Astrocyte (in vitro differentiated cells and primary cell): Measurements from ENCODE around the gene RPL3. TPM values are rescaled to one million over a fixed set of nuclear protein-coding genes. Genes with fewer than 3 reads are reported as not detected.
A peak's percentile ranks its signal among the peaks of the same experiment; 100 is the strongest.

Source experiments
- DNase-seq: peaks from one replicate; pipeline ENCODE4 v3.0.0-alpha.2; 2010; ENCODE audit warnings: low read depth
- FAIRE-seq: peaks from 2 replicates; lab custom pipeline; 2011; peaks lifted over from hg19 to GRCh38; lab: Jason Lieb, UNC
- H2AFZ ChIP-seq: 2 replicates; pipeline ENCODE4 v1.6.0; 2012; ENCODE audit warnings: low read depth, low read length, inconsistent platforms
- H3K27ac ChIP-seq: 2 replicates; pipeline ENCODE4 v1.5.1; 2011; ENCODE audit warnings: low read depth, low read length, inconsistent platforms
- H3K27me3 ChIP-seq: 2 replicates; pipeline ENCODE4 v1.6.0; 2011; ENCODE audit warnings: low read length, inconsistent platforms; ENCODE audit not compliant: insufficient read depth
- H3K36me3 ChIP-seq: 2 replicates; pipeline ENCODE4 v1.5.1; 2011; ENCODE audit warnings: low read length, inconsistent platforms; ENCODE audit not compliant: insufficient read depth
- H3K4me1 ChIP-seq: 2 replicates; pipeline ENCODE4 v1.5.1; 2011; ENCODE audit warnings: low read length, inconsistent platforms; ENCODE audit not compliant: insufficient read depth
- H3K4me2 ChIP-seq: 2 replicates; pipeline ENCODE4 v1.6.0; 2012; ENCODE audit warnings: low read length, inconsistent platforms
- H3K4me3 ChIP-seq: 2 replicates; pipeline ENCODE4 v1.5.1; 2011; ENCODE audit warnings: low read depth, mild to moderate bottlenecking, low read length, inconsistent platforms; ENCODE audit not compliant: insufficient read depth
- H3K79me2 ChIP-seq: 2 replicates; pipeline ENCODE4 v1.6.0; 2012; ENCODE audit warnings: mild to moderate bottlenecking, low read length, inconsistent platforms; ENCODE audit not compliant: insufficient read depth
- H3K9ac ChIP-seq: 2 replicates; pipeline ENCODE4 v1.6.0; 2012; ENCODE audit warnings: mild to moderate bottlenecking, low read length, inconsistent platforms
- H3K9me3 ChIP-seq: 2 replicates; pipeline ENCODE4 v1.5.1; 2012; ENCODE audit warnings: low read depth, mild to moderate bottlenecking, low read length, inconsistent platforms; ENCODE audit not compliant: insufficient read depth
- H4K20me1 ChIP-seq: 2 replicates; pipeline ENCODE4 v1.6.0; 2012; ENCODE audit warnings: low read length, inconsistent platforms; ENCODE audit not compliant: insufficient read depth
- H3K27ac Mint-ChIP-seq: one replicate; pipeline ENCODE4 v1.8.0; 2021; ENCODE audit warnings: mild to moderate bottlenecking, mixed read lengths; ENCODE audit not compliant: unreplicated experiment
- H3K27me3 Mint-ChIP-seq: one replicate; pipeline ENCODE4 v1.8.0; 2021; ENCODE audit warnings: low read depth, mixed read lengths; ENCODE audit not compliant: unreplicated experiment
- H3K36me3 Mint-ChIP-seq: one replicate; pipeline ENCODE4 v1.8.0; 2021; ENCODE audit warnings: low read depth, mixed read lengths; ENCODE audit not compliant: unreplicated experiment
- H3K4me1 Mint-ChIP-seq: one replicate; pipeline ENCODE4 v1.8.0; 2021; ENCODE audit warnings: low read depth, mixed read lengths; ENCODE audit not compliant: unreplicated experiment
- H3K4me3 Mint-ChIP-seq: one replicate; pipeline ENCODE4 v1.8.0; 2021; ENCODE audit warnings: mild to moderate bottlenecking, moderate library complexity, mixed read lengths; ENCODE audit not compliant: unreplicated experiment
- H3K9me3 Mint-ChIP-seq: one replicate; pipeline ENCODE4 v1.8.0; 2021; ENCODE audit warnings: mild to moderate bottlenecking, mixed read lengths; ENCODE audit not compliant: unreplicated experiment
- EZH2 ChIP-seq: IDR thresholded peaks from 2 replicates; pipeline ENCODE4 v1.6.1; 2012; ENCODE audit warnings: mild to moderate bottlenecking, low read length, inconsistent platforms; ENCODE audit not compliant: insufficient read depth
- total RNA-seq: library from RNA; stranded (reverse); gene quantifications from 2 replicates; pipeline ENCODE4 v1.2.1, GENCODE V29; 2021
- TF ChIP-seq, protein P1 (sequence below): IDR thresholded peaks from 2 replicates; pipeline ENCODE4 v1.5.1; 2011; ENCODE audit warnings: low read depth, mild to moderate bottlenecking, inconsistent platforms, low read length, moderate library complexity; ENCODE audit not compliant: insufficient read depth

The RPL3 gene
- total RNA-seq, 1 donor from 2014 or later, result 1,182 TPM

- Histone ChIP-seq H3K4me1 (peaks cover 26% of the 10 kb centered on the region), H4K20me1 (no peaks in the 10 kb centered on the region), H3K27me3 (no peaks in the 10 kb centered on the region), H3K9me3 (no peaks in the 10 kb centered on the region), H3K79me2 (no peaks in the 10 kb centered on the region), H3K4me2 (peak overlapping the region; percentile 23), H3K36me3 (no peaks in the 10 kb centered on the region), H3K4me3 (no peak overlapping the region), H3K9ac (no peak overlapping the region), H3K27ac (no peak overlapping the region), H2AFZ (peak overlapping the region; percentile 32)
- Mint-ChIP-seq H3K4me1 (peaks cover 17% of the 10 kb centered on the region), H3K27me3 (peaks cover 7% of the 10 kb centered on the region), H3K4me3 (no peak overlapping the region), H3K27ac (peak overlapping the region; percentile 58), H3K9me3 (peaks cover 5% of the 10 kb centered on the region), H3K36me3 (no peaks in the 10 kb centered on the region)
- TF ChIP-seq, protein P1, sequence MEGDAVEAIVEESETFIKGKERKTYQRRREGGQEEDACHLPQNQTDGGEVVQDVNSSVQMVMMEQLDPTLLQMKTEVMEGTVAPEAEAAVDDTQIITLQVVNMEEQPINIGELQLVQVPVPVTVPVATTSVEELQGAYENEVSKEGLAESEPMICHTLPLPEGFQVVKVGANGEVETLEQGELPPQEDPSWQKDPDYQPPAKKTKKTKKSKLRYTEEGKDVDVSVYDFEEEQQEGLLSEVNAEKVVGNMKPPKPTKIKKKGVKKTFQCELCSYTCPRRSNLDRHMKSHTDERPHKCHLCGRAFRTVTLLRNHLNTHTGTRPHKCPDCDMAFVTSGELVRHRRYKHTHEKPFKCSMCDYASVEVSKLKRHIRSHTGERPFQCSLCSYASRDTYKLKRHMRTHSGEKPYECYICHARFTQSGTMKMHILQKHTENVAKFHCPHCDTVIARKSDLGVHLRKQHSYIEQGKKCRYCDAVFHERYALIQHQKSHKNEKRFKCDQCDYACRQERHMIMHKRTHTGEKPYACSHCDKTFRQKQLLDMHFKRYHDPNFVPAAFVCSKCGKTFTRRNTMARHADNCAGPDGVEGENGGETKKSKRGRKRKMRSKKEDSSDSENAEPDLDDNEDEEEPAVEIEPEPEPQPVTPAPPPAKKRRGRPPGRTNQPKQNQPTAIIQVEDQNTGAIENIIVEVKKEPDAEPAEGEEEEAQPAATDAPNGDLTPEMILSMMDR, result no peak
- no peak for TF ChIP-seq EZH2
- DNase-seq (peak; percentile 46), FAIRE-seq (no peak)
Measured at GRCh38 chr22:39297490-39298240, 21.8 kb downstream of the RPL3 start.

GRCh38 chr22:39296981-39297489, 22.4 kb downstream of the RPL3 start:
- peaks cover 7% of the 10 kb centered on the region for H3K27me3 Mint-ChIP-seq
- Histone ChIP-seq H3K9ac (no peak overlapping the region), H3K9me3 (no peaks in the 10 kb centered on the region), H3K27me3 (no peaks in the 10 kb centered on the region), H3K36me3 (no peaks in the 10 kb centered on the region), H4K20me1 (no peaks in the 10 kb centered on the region), H2AFZ (peak overlapping the region; percentile 32), H3K4me2 (peak overlapping the region; percentile 13), H3K27ac (no peak overlapping the region), H3K4me1 (peaks cover 33% of the 10 kb centered on the region), H3K4me3 (no peak overlapping the region), H3K79me2 (no peaks in the 10 kb centered on the region)
- H3K36me3 Mint-ChIP-seq, result no peaks in the 10 kb centered on the region
- peaks cover 21% of the 10 kb centered on the region for H3K4me1 Mint-ChIP-seq
- H3K27ac Mint-ChIP-seq, result no peak overlapping the region
- DNase-seq, result no peak
- TF ChIP-seq, protein P1, result no peak
- TF ChIP-seq EZH2, result no peak
- H3K9me3 Mint-ChIP-seq, result peaks cover 5% of the 10 kb centered on the region
- FAIRE-seq, result no peak
- H3K4me3 Mint-ChIP-seq, result no peak overlapping the region

DNA sequence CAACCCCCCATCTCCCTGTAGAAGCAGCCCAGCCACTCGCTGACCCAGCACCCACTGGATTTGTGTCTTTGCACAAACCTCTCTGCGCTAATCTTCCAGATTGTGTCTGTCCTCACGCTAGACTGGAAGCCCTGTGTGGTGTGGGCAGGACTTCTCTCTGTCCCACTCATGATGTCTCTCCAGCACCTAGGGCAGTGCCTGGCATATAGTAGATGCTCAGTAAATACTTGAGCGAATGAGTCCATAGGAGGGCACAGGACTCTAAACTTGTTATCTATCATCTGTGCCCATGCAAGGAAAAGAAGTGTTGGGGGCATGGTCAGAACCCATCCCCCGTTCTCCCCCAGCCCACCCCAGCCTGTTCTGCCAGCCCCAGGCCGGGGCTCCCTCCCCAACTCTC, 22.9 kb downstream of the RPL3 start:
- TF ChIP-seq, protein P1, result no peak
- TF ChIP-seq EZH2, result no peak
- H3K27ac Mint-ChIP-seq, result no peak overlapping the region
- no peaks in the 10 kb centered on the region for H3K9me3 ChIP-seq

More for the DNA sequence above, 22.9 kb downstream of the RPL3 start:
- Histone ChIP-seq H4K20me1 (no peaks in the 10 kb centered on the region), H2AFZ (no peak overlapping the region), H3K79me2 (no peaks in the 10 kb centered on the region), H3K4me3 (no peak overlapping the region), H3K36me3 (no peaks in the 10 kb centered on the region), H3K27ac (no peak overlapping the region), H3K9ac (no peak overlapping the region), H3K4me2 (no peak overlapping the region), H3K4me1 (peaks cover 37% of the 10 kb centered on the region), H3K27me3 (no peaks in the 10 kb centered on the region)
- no peak for DNase-seq
- Mint-ChIP-seq H3K27me3 (peaks cover 7% of the 10 kb centered on the region), H3K4me1 (peaks cover 21% of the 10 kb centered on the region), H3K9me3 (peaks cover 5% of the 10 kb centered on the region), H3K4me3 (no peak overlapping the region), H3K36me3 (no peaks in the 10 kb centered on the region)
- FAIRE-seq, result no peak
